ENCODE measurements around the gene WNT5B.

Gene WNT5B

GRCh38 chr12:1650260-1650977, 21.4 kb downstream of the WNT5B start:
- in situ Hi-C loops (cut with MboI; ENCODE audit: low sequenced_read_pairs): no loop called here

GRCh38 chr12:1650978-1651361, 21.9 kb downstream of the WNT5B start:
- in situ Hi-C loops (cut with MboI; ENCODE audit: low sequenced_read_pairs): no loop called here

DNA sequence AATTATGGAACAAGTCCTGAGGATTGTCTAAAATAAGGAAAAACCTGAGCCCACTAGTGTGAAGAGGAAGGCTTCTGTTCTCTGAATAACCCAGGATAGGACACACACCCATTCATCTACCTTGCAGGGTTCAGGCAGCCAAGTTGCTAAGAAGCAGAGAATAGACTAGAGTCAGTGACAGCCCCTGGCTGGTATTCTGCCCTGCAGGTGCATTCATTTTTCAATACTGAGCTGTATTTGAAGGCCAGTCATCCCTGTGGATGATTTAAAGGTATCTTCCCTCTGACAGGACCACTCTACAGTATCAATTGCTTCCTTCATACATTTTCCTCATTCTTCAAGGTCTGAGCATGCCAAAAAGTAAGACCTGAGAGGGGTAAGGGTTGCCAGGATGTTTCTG, 22.9 kb downstream of the WNT5B start:
- in situ Hi-C loops (cut with MboI; ENCODE audit: low sequenced_read_pairs): no loop called here

- in situ Hi-C loops (cut with MboI; ENCODE audit: low sequenced_read_pairs): no loop called here
Measured at GRCh38 chr12:1655225-1655788, 26.3 kb downstream of the WNT5B start.

GRCh38 chr12:1656902-1657301, 27.9 kb downstream of the WNT5B start:
- in situ Hi-C loops (cut with MboI; ENCODE audit: low sequenced_read_pairs): no loop called here

GRCh38 chr12:1657688-1658087, 28.7 kb downstream of the WNT5B start:
- in situ Hi-C loops (cut with MboI; ENCODE audit: low sequenced_read_pairs): no loop called here

- in situ Hi-C loops (cut with MboI; ENCODE audit: low sequenced_read_pairs): no loop called here
Measured at GRCh38 chr12:1660304-1661187, 31.5 kb downstream of the WNT5B start.

DNA sequence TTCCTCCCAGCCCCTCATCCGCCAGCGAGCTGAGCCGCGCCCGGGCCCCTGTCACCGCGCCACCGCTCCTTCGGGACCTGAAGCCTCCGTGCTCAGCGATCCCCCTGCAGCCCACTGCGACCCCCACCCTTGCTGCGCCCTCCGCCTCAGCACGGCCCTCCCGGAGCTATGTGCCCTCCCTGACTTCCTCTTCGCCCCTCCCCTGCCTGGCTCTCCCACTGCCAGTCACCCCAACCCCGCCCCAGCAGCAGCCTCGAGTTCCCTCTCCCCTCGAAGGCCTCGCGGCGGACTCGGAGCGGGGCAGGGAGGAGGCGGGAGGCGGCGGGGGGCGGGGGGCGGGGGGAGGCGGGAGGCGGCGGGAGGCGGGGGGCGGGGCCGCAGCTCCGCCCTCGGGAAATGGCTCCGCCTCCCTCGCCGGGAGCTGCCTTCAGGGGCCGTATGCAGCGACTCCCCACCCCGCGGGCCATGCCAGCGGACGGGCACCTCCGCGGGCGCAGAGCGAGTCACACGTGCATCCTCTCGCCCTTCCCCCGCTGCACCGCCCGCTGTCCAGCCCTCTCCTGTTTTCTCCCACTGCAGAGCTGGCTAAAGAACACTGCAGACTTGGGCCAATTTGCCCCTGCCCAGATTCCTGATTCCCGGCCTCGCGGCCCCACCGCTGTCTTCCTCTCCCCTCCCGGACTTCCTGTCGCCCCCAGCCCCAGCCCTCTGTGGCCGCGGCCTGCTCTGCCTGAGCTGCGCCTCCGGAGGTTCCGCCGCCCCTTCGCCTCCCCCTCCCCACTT, 32.7 kb downstream of the WNT5B start:
- in situ Hi-C loops (cut with MboI; ENCODE audit: low sequenced_read_pairs): no loop called here

DNA sequence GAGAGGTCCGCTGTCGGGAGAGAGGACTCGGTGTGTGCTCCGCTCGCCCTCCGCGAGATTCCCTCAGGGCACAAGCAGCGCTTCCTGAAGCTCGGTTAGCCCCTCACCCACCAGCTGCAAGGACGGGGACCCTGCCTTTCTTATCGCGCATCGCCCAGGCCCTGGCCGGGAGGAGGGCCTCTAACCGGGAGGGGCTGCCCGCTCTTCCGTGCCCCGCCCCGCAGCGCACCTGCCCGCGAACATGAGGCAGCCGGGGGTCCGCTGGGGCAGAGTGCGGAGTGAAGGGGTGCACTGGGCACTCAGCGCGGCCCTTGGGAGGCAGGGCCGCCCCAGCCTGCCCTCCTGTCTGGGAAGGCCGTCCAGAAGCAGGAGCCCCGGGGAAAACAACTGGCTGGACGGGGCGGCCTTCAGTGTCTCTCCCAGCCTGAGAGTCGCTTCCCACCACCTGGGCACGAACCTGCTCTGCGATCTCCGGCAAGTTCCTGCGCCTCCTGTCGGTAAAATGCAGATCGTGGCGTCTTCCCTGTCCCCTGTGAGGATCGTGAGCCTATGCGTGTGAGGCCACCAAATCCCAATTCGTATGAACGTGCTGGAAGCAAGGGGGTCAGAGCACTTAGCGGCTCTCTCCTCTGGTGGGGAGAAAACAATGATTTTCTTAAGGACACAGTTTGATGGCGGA, 33.9 kb downstream of the WNT5B start:
- in situ Hi-C loops (cut with MboI; ENCODE audit: low sequenced_read_pairs): no loop called here

DNA sequence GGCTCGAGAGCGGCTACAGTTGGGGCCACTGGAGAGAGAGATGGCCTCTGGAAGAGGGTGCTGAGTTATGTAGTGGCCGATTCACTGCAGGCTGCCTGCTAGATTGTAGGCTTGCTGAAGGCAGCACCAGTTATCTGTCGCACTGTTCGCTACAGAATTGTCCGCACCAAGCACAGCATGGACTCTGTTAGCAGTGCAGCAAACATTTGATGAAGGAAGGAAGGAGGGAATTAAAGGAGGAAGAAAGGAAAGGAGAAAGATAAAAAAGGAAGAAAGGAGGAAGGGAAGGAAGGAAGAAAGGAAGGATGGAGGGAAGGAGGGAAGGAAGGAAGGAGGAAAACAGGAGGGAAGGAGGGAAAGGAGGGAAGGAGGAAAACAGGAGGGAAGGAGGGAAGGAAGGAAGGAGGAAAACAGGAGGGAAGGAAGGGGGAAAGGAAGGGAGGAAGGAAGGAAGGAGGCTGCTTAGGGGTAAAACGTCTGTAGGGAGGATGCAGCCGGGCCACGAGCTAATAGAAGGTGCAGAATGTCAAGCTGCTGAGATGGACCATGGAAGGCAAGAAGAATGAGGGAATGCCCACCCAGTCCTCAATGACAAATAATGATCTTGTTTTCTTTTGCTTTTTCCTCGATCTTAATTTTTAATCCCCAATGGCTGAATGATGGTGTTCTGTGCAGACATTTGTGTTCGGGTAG, 34.6 kb downstream of the WNT5B start:
- in situ Hi-C loops (cut with MboI; ENCODE audit: low sequenced_read_pairs): no loop called here

DNA sequence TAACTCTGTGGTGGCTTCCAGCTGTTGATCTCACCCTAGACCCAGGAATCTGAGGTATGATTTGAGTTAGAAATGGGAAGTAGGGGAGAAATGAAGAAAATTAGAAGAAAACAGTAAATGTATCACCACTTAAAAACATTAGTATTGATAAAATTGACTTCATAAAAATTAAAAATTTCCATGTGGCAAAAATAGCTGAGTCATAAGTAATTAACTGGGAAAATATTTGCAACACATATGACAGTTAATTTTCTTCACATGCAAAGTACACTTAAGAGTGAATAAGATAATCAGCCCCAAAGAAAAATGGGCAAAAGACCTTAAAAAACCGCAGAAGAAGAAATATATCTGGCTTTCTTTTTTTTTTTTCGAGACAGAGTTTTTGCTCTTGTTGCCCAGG, 36.3 kb downstream of the WNT5B start:
- in situ Hi-C loops (cut with MboI; ENCODE audit: low sequenced_read_pairs): no loop called here

GRCh38 chr12:1666215-1666614, 37.2 kb downstream of the WNT5B start:
- in situ Hi-C loops (cut with MboI; ENCODE audit: low sequenced_read_pairs): no loop called here

DNA sequence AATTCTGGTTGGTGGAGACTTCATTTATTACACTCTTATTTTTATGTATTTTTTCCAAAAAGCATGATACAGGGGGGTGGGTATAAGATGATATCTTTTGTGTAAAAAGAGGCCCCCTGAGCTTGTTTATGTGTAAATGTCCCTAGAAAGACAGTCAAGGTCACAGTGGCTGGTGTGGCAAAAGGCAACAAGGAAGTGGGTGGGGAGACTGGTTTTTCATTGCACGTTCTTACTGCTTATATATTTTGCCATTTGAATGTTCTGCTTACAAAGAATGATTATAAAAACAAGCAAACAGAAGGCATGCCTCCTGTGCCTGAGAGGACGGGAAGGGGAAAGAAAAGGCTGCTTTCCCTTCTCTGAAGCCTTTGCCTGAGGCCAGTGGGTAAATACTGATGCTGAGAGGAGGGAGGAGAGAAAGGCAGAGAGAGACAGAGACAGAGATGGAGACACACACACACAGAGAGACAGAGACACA, 37.7 kb downstream of the WNT5B start:
- in situ Hi-C loops (cut with MboI; ENCODE audit: low sequenced_read_pairs): no loop called here

GRCh38 chr12:1668833-1669543, 40.0 kb downstream of the WNT5B start:
- in situ Hi-C loops (cut with MboI; ENCODE audit: low sequenced_read_pairs): no loop called here

DNA sequence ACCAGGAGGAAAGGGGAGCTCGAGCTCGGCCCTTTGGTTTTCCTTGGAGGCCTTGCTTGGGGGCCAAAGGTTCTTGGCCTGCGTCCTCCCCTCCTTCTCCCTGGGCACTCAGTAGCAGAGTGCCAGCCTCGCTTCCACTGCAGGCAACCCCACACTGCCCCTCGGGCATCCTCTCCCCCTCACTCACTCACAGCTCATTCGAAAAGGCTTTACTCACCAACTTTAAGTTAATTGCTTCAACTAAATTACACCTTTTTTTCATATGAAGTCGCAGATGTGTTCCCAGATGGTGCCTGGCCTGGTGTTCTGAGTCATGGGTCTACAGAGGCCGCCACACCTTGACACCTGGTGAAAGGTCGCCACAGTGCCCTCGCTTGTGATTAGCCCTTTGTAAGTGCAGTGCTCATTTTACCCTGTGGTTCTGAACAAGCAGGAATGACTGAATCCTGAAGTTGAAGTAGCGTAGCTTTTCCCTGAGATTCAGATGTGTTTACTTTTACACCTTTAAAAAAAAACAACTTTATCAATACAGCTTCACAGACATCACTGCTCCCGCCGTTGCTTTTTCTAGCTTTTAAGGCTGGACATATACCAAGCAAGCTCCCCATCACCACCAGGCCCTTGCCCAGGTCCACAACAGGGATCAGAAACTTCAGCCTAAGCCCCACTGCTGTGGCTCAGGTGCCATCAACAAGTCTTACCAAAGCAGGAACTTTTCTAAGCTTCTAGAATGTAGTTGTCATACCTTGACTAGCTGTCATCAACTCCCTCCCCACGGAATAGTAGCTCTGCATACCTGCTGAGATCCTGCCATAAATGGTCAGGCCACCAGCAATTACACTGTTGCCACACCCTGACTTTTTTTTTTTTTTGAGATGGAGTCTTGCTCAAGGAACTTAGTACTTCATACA, 41.6 kb downstream of the WNT5B start:
- in situ Hi-C loops (cut with MboI; ENCODE audit: low sequenced_read_pairs): no loop called here

- in situ Hi-C loops (cut with MboI; ENCODE audit: low sequenced_read_pairs): no loop called here
Measured at GRCh38 chr12:1676043-1676442, 47.0 kb downstream of the WNT5B start.

- in situ Hi-C loops (cut with MboI; ENCODE audit: low sequenced_read_pairs): no loop called here
Measured at GRCh38 chr12:1680804-1681492, 51.9 kb downstream of the WNT5B start.

DNA sequence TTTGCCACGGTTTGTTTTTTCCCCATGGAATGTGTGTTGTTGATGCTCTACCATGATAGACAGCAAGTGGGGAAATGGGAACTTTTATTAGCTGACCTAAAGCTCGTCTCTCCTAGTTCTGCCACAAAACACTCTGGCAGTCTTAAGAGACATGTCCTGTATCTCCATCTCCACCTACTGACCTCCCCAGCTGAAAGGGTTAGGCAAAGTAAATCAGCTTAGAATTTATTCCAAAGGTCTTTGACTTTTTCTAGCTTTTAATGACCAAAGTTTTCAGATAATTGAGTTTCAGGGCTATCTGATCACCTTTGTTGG, 52.4 kb downstream of the WNT5B start:
- in situ Hi-C loops (cut with MboI; ENCODE audit: low sequenced_read_pairs): no loop called here

Measured in hTERT RPE-1 (cell line).